ENCODE measurements around the gene ZFC3H1.

The ZFC3H1 gene

GRCh38 chr12:71582925-71583324, 80.7 kb downstream of the ZFC3H1 start:
- Histone ChIP-seq H3K27me3 (ENCODE audit: insufficient read depth, poor library complexity, severe bottlenecking) (no peaks in the 10 kb centered on the region), H3K4me3 (replicated peaks; ENCODE audit: insufficient read depth, low read length) (no peak overlapping the region), H3K27ac (replicated peaks) (no peak overlapping the region)
- DNase-seq (ENCODE audit: low read depth in 1 of 2, low spot score in 1 of 2): no peak
- TF ChIP-seq SPI1 (IDR thresholded peaks at IDR 0.05; ENCODE audit: borderline replicate concordance, low read depth) (no peak), GABPA (IDR thresholded peaks at IDR 0.05; ENCODE audit: low read depth) (no peak), POLR2AphosphoS5 (IDR thresholded peaks at IDR 0.05; ENCODE audit: low read depth) (no peak), REST (IDR thresholded peaks at IDR 0.05; ENCODE audit: insufficient replicate concordance, low read depth) (no peak), CTCF (IDR thresholded peaks at IDR 0.05; ENCODE audit: insufficient read depth, low read length) (no peak)

GRCh38 chr12:71581206-71581605, 82.4 kb downstream of the ZFC3H1 start:
- Histone ChIP-seq H3K4me3 (replicated peaks; ENCODE audit: insufficient read depth, low read length) (no peak overlapping the region), H3K27ac (replicated peaks) (no peak overlapping the region), H3K27me3 (ENCODE audit: insufficient read depth, poor library complexity, severe bottlenecking) (no peaks in the 10 kb centered on the region)
- no peak for TF ChIP-seq CTCF (IDR thresholded peaks at IDR 0.05; ENCODE audit: insufficient read depth, low read length)
- TF ChIP-seq GABPA (IDR thresholded peaks at IDR 0.05; ENCODE audit: low read depth): no peak
- TF ChIP-seq REST (IDR thresholded peaks at IDR 0.05; ENCODE audit: insufficient replicate concordance, low read depth): no peak
- TF ChIP-seq POLR2AphosphoS5 (IDR thresholded peaks at IDR 0.05; ENCODE audit: low read depth): no peak
- no peak for TF ChIP-seq SPI1 (IDR thresholded peaks at IDR 0.05; ENCODE audit: borderline replicate concordance, low read depth)
- DNase-seq (ENCODE audit: low read depth in 1 of 2, low spot score in 1 of 2): no peak

- DNase-seq (ENCODE audit: low read depth in 1 of 2, low spot score in 1 of 2): no peak
- Histone ChIP-seq H3K27ac (replicated peaks) (no peak overlapping the region), H3K27me3 (ENCODE audit: insufficient read depth, poor library complexity, severe bottlenecking) (no peaks in the 10 kb centered on the region), H3K4me3 (replicated peaks; ENCODE audit: insufficient read depth, low read length) (no peak overlapping the region)
- TF ChIP-seq REST (IDR thresholded peaks at IDR 0.05; ENCODE audit: insufficient replicate concordance, low read depth): no peak
- TF ChIP-seq POLR2AphosphoS5 (IDR thresholded peaks at IDR 0.05; ENCODE audit: low read depth): no peak
- TF ChIP-seq GABPA (IDR thresholded peaks at IDR 0.05; ENCODE audit: low read depth): no peak
- no peak for TF ChIP-seq CTCF (IDR thresholded peaks at IDR 0.05; ENCODE audit: insufficient read depth, low read length)
- no peak for TF ChIP-seq SPI1 (IDR thresholded peaks at IDR 0.05; ENCODE audit: borderline replicate concordance, low read depth)
These were observed 84.9 kb downstream of the ZFC3H1 start for GRCh38 chr12:71578694-71579258.

Measured in HL-60 (cell line).